Caki2 (cell line): ENCODE measurements around the gene MBNL1. TPM values are rescaled to one million over a fixed set of nuclear protein-coding genes. Genes with fewer than 3 reads are reported as not detected.

Source experiments
- DNase-seq: peaks from one replicate; pipeline ENCODE4 v3.0.0-alpha.2; 2015; ENCODE audit warnings: low read depth
- in situ Hi-C: cut with HindIII; loops from 2 replicates; pipeline ENCODE4 v1.10.0; 2016; ENCODE audit warnings: low sequenced_read_pairs, low pct_unique_long_range_greater_than_20kb, mixed read lengths
- total RNA-seq: library from RNA; depleted of rRNA; stranded (reverse); fragments of >200 nt; shearing (Covaris generic); gene quantifications from 2 replicates; pipeline ENCODE4 v1.2.3, GENCODE V29; 2014; ENCODE audit warnings: low replicate concordance

MBNL1 gene
- total RNA-seq, 1 experiment from 2014 or later, result 89.0 TPM

GRCh38 chr3:152288681-152289080 is 20.0 kb downstream of the MBNL1 start:
- in situ Hi-C loops, result no loop called here
- no peak for DNase-seq

GRCh38 chr3:152289708-152290107 is 21.0 kb downstream of the MBNL1 start:
- in situ Hi-C loops, result no loop called here
- no peak for DNase-seq

GRCh38 chr3:152290374-152290773 is 21.6 kb downstream of the MBNL1 start:
- DNase-seq, result no peak
- in situ Hi-C loops, result no loop called here

- in situ Hi-C loops, result no loop called here
- no peak for DNase-seq
Measured at GRCh38 chr3:152291238-152291637, 22.5 kb downstream of the MBNL1 start.

GRCh38 chr3:152291649-152292066 is 22.9 kb downstream of the MBNL1 start:
- in situ Hi-C loops, result no loop called here
- no peak for DNase-seq

- in situ Hi-C loops, result no loop called here
Measured at GRCh38 chr3:152292366-152292765, 23.6 kb downstream of the MBNL1 start.

GRCh38 chr3:152293347-152294006 is 24.7 kb downstream of the MBNL1 start:
- DNase-seq, result no peak
- in situ Hi-C loops, result no loop called here

More at GRCh38 chr3:152292366-152292765, 23.6 kb downstream of the MBNL1 start:
- no peak for DNase-seq

- no peak for DNase-seq
- in situ Hi-C loops, result no loop called here
Measured at GRCh38 chr3:152295344-152295743, 26.6 kb downstream of the MBNL1 start.

- in situ Hi-C loops, result no loop called here
- DNase-seq, result no peak
Measured at GRCh38 chr3:152295806-152296205, 27.1 kb downstream of the MBNL1 start.

GRCh38 chr3:152296382-152296781 is 27.7 kb downstream of the MBNL1 start:
- in situ Hi-C loops, result no loop called here

GRCh38 chr3:152296971-152297370 is 28.2 kb downstream of the MBNL1 start:
- in situ Hi-C loops, result no loop called here
- no peak for DNase-seq

More at GRCh38 chr3:152296382-152296781, 27.7 kb downstream of the MBNL1 start:
- no peak for DNase-seq

GRCh38 chr3:152298393-152299248 is 29.9 kb downstream of the MBNL1 start:
- in situ Hi-C loops, result no loop called here
- peak; percentile 84 for DNase-seq

- in situ Hi-C loops, result no loop called here
- DNase-seq, result no peak
Measured at GRCh38 chr3:152299249-152299976, 30.7 kb downstream of the MBNL1 start.

- in situ Hi-C loops, result no loop called here
- no peak for DNase-seq
Measured at GRCh38 chr3:152300029-152300731, 31.5 kb downstream of the MBNL1 start.

GRCh38 chr3:152301745-152302181 is 33.0 kb downstream of the MBNL1 start:
- in situ Hi-C loops, result no loop called here
- no peak for DNase-seq

GRCh38 chr3:152302521-152303021 is 33.8 kb downstream of the MBNL1 start:
- in situ Hi-C loops, result no loop called here
- no peak for DNase-seq

GRCh38 chr3:152304160-152304559 is 35.4 kb downstream of the MBNL1 start:
- in situ Hi-C loops, result no loop called here
- no peak for DNase-seq

- DNase-seq, result no peak
- in situ Hi-C loops, result no loop called here
Measured at GRCh38 chr3:152305075-152305474, 36.3 kb downstream of the MBNL1 start.
